Measurements from ENCODE around the gene INPP5A.

The INPP5A gene

DNA sequence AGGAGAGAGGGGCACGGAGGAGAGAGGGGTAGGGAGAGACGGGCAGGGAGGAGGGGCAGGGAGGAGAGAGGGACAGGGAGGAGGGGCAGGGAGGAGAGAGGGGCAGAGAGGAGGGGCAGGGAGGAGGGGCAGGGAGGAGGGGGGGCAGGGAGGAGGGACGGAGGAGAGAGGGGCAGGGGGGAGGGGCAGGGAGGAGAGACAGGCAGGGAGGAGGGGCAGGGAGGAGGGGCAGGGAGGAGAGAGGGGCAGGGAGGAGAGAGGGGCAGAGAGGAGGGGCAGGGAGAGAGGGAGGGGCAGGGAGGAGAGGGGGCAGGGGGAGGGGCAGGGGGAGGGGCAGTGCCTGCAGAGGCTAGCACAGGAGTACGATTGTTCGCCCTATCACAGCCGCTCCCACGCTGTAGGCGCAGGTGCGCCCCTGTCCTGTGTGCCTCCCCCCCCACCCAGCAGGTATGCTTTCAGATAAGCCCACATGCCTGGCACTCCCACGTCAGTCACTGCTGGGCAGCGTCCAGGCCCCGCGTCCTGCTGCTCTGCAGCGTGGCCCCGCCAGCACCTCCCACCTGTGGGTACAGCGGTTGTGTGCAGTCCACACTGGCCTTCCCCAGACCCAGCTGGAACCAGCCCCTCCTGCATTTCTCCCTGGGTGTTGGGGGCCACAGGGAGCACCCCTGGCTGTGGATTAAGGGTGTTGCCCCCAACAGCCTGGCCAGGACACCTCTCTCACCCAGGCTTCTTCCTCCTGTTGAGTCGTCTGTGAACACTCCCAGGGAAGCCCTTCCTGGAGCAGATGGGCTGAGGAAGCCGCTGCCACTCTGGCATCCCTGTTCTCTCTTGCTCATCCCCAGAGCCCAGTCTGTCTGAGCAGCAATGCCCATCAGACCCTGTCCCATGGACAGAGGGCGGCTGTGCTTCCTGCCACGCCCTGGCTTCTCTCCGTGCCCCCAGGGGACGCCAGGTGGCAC, 237.6 kb downstream of the INPP5A start:
- no peak for DNase-seq

DNA sequence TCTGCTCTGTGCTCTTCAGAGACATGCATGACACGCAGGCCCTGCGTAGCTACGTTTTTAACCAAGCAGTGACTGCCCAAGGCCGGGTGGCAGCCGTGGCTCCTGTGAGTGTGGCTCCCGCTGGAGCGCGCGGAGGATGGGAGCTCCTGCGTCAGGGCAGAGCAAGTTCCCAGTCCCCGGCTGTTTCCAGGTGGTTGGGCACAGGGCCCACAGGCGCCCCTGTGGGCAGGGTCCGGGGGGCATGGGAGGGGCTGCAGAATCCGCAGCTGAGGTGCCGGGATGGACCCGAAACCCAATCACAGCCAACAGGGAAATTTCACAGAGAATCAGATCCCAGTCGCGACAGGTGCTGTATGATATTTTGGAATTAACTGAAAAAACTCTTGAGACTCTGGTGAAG, 238.6 kb downstream of the INPP5A start:
- no peak for DNase-seq

DNA sequence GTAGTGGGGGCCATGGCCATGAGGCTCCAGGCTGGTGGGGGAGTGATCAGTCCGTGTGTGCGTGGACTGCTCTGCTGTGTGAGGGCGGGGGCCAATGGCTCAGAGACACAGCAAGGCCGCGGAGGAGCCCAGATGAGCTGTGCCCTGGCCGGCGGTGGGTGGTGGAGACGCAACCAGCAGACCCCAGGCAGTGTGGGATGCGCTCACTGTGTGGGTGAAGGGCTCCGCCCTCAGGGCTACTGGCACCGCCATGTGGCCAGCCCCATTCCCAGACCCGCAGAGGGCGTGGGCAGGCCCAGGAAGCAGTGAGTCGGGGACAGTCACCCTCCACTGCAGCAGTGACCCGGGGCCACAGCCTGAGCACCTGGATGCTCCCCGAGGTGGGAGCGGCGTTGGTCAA, 239.2 kb downstream of the INPP5A start:
- no peak for DNase-seq

DNA sequence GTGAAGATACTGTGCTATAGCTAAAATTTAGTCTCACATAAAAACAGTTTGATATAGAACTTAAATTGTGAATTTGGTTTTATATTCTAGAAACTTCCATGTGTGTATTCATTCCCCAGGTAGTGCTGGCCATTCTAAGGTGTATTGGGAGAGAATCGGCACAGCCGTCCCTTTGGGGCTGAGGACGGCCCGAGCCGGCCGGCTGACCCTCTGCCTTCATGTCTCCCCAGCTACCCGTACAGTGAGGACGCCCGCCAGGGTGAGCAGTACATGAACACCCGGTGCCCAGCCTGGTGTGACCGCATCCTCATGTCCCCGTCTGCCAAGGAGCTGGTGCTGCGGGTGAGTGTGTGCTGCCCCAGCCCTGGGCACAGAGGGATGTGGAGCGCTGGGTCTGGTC, 239.9 kb downstream of the INPP5A start:
- DNase-seq: no peak

DNA sequence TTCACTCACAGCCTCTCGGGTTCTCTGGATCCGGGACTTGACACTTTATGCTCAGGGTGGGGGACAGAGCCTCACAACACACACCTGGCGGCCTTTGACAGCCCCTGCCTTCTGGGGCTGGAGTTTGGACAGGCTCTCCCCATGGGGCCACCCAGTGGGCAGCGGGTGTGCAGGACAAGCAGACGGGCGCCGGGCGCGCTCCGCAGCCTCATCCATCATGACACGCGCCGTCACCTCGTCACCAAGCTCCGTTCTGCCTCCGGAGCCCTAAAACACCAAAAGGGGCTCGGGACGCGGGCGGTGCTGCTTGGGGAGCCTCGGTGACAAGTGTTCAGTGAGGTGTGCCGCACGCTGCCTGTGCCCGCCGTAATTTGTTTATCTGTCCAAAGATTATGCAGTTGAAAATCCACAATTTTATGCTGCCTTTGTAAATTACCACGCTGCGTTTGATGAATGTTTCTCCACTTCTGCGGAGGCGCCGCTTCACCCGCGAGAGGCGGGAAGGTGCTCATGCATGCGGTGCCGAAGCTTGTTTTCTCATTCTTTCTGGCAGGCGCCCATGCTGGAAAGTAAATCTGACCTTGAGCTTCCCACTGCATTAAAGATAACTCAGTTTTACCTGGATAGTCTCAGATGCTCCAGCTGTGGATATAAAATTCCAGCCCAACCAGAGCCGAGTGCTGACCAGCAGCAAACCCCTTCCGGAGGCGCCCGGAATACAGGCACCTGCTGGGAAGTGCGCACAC, 242.1 kb downstream of the INPP5A start:
- no peak for DNase-seq

DNA sequence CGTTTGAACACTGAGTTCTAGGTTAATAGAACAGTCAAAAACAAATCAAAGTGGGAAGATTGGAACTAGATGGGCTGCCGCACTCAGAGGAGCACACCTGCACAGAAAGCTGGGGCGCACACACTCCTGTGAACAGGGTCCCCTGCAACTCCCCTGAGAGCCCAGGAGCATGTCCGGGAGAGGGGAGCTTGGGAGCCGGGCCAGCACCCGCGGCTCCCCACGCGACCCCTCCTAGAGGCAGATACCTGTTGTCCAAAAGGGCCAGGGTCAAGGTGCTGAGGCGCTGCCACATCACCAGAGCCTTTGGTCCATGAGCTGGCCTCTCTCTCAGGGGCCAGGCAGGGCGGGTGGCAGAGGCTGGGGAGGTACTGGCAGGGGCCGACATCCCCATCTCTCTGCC, 242.8 kb downstream of the INPP5A start:
- no peak for DNase-seq

DNA sequence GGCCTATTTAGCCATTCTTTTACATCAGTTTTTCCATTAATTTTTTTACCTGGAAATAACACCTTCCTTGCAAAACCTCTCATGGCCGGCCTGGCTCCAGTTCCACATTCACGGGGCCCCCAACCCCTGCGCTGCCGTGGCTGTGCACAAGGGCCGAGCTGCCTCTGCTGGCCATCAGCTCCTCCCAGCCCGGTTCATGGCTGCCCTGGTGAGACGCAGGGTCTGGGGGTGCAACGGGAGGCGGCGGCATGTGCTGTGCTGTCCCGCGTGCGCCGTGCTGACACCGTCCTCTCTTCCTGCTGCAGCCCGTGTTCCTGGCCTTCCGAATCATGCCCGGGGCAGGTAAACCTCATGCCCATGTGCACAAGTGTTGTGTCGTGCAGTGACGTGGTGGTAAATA, 244.0 kb downstream of the INPP5A start:
- DNase-seq: no peak

DNA sequence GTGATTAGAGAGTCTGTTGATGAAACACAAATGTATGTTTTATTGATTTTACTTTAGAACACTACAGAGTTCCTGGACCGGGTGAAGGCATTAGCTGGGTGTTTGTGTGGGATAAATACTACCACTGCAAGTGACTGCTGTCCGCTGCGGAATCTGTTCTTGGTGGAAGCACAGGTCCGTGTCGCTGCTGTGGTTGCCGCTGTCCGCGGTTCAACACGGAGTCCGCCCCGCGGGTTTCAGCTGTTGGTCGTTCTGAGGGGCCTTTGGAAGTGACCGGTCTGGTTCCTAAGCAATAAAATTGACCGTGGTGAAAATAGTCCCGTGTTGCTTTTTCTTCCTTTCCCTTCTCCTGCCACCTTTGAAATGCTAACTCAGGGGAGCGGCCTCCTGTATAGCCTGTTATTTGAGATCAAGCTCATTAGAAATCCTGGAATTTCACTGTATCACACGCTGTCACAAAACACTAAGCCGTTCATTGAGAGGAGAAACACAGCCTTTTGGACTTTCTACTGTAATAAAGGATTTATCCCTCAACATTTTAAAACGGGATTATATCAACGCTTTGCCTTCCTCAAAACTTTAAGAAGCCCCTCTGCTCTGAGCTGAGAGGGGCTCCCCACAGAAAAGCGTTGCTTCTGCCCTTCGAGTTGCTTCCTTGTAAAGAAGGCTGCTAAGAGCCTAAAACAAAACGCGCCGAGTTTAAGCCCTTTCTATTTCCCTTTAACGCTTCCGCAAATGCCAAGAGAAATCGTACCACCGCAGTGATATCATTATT, 245.8 kb downstream of the INPP5A start:
- DNase-seq: no peak

DNA sequence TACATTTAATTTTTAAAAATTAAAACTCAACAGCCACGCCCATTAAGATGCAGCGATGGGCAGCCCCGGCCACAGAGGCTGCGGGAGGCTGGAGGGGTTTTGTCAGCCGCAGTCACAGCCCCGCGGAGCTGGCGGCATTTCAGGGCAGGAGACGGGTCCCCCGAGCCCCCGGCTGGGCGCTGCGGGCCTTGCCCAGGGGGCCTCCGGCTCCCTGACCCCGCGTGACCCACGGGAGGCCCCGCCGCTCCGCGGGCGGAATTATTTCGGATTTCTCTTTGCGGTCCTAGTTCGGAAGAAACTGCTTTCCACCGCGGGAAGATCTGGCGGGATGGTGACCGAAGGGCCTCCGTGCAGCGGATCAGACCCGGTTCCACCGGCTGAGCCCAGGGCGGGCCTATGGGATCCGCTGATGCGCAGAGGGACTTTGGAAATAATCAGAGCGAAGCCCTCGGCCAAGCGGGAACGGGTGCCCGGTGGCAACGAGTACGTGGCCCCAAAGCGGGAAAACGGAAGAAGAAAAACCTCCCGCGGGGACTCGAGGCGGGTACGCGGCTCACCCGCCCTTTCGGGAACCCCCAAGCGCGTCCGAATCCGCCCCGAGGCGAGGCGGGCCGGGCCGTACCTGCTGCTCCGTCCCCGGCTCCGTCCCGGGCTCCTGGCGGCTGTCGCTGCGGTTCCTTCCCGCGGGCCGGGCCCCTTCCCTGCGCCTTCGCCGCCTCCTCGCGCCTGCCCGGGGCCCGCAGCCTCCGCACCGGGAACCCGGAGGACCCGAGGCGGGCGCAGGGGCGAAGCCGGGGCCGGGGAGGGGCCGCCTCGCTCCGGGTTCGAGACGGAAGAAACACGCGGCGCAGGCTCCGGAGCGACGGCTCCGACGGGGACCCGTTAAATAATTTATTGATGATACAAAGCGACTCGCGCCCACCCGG, 246.6 kb downstream of the INPP5A start:
- DNase-seq: no peak

DNA sequence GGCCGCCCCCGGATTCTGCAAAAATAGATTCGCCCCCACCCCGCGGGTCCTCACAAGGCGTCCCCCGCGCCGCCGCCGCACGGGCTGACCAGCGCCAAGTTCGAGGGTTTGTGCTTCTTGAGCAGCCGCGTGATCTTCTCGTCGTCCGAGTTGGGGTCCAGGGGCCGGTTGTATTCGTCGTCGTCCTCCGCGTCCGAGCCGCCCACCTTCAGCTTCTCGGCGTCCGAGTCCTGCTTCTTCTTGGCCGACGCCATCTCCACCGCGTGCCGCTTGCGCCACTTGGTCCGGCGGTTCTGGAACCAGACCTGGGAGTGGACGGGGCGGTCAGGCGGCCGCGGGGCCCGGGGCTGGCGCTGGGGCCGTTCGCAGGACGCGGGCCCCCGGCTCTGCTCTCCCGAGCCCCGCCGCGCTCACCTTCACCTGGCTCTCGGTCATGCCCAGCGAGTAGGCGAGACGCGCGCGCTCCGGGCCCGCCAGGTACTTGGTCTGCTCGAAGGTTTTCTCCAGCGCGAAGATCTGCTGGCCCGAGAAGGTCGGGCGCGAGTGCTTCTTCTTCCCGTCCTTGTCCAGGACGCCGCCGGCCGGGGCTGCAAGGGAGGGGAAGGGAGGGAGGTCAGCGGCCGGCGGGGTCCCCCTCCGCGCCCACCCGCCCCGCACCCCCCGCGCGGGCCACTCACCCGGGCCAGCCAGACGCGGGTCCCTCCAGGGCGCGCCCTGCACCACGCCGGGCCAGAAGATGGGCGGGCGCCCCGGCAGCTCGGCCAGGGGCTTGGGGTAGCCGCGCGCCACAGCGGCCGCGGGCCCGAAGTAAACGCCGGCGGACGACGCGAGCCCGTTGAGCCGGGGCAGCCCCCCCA, 247.5 kb downstream of the INPP5A start:
- DNase-seq: no peak

DNA sequence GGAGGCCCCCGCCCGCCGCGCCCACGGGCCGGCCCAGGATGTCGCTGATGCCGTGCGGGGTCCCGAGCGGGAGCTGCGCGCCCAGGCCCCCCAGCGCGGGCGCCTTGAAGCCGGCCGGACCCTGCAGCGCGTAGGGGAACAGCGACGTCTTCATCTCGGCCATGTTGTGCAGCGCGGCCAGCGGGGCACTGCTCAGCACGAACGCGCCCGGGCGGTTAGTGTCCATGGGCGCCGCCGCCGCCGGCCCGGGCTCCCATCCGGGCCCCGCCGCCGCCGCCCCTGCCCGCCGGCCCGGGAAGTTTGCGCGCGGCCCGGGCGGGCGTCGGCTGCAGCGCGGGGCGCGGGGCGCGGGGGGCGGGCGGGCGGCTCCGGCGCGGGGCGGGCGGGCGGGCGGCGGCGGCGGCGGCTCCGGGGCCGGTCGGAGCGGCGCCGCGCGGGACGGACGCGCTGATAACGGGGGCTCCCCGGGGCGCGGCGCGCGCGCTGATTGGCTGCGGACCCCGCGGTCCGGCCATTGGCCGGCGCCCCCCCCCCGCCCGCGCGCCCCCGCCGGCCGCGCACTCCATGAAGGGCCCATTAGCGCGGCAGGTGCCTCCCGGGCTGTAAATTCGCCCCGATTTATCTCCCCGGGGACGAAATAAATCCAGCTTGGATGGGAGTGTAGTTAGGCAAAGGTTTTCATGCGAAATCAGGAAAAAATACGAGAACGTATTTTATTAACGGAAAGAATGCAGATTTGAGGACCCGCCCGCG, 248.3 kb downstream of the INPP5A start, which contains the start of gene NKX6-2:
NKX6-2 (minus strand) TSS at position 425 of the 753 bp plus-strand sequence; CDS start at position 226, 199 bp downstream.
- no peak for DNase-seq

DNA sequence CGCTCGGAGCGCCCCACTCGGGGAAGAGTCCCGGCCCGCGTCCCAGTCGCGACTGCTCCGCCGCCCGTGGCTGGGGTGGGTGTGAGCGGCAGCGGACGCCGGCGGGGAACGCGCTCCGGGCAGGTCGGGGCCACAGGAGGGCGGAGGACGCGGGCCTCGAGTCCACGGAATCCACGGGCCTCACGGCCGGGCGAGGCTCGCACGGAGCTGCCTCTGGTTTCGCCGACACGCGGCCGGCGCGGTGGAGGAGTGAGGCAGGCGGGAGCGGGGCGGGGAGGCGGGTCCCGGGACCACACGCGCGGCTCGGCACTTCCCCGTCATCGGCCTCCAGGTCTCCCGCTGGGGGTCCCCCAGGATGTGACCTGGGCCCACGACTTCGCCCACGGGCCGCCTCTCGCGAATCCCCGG, 248.9 kb downstream of the INPP5A start:
- DNase-seq: no peak

DNA sequence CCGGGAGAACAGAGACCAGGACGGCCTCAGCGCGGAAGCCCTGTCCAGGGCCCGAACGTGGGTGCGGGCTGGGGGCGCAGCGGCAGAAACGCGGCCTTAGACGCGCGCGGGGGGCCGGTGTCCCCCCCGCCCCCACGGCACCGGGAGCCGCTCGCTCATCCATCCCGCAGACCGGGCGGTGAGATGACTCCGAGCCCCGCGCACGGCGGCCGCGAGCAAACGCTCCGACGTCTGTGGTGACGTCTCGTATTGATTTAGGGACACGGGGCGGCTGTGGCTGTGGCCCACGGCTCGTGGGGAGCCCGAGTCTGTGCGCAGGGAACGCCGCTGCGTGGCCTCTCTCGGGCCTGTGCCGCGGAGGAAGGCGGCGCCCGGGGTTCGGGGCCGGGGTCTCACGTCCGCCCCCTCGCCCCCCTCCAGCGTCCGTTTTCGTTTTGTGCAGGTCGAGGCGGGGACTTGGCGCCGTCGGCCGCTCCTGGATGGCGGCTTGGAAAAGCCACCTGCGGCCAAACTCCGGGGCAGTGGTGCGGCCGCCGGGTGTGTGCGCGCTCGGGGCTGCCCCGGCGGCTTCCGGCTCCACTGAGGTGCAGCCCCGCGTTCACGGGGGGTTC, 249.4 kb downstream of the INPP5A start:
- DNase-seq: no peak

DNA sequence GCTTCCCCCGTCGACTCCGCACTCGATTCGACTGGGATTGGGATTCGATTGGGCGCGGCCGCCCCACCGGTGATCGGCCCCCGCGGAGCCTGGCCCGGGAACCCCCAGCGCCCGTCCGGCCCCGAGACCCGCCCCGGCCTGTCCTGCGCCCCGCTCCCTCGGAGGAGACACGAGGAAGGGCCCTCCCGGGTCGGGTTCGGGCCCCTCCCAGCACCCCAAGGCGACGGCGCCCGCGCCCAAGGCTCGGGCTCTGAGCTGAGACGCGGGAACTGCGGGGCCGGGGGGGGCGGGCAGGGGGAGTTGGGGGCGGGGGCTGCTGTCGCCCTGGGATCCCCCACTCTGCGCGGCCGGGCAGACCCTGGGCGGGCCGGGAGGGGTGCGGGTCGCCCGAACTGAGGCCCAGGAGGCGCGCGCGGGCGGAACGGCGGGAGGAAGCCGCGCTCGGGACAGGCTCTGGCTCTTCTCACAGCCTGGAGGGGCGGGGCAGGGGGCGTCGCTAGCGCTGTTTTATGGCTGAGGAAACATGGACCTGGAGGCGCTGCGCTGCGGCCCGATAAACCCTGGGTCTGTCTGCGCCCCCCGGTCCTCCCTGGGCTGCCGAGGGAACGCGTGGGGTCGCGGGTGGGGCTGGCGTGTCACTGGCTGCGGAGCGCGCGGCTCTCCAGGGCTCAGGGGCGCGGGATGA, 250.1 kb downstream of the INPP5A start:
- DNase-seq: no peak

DNA sequence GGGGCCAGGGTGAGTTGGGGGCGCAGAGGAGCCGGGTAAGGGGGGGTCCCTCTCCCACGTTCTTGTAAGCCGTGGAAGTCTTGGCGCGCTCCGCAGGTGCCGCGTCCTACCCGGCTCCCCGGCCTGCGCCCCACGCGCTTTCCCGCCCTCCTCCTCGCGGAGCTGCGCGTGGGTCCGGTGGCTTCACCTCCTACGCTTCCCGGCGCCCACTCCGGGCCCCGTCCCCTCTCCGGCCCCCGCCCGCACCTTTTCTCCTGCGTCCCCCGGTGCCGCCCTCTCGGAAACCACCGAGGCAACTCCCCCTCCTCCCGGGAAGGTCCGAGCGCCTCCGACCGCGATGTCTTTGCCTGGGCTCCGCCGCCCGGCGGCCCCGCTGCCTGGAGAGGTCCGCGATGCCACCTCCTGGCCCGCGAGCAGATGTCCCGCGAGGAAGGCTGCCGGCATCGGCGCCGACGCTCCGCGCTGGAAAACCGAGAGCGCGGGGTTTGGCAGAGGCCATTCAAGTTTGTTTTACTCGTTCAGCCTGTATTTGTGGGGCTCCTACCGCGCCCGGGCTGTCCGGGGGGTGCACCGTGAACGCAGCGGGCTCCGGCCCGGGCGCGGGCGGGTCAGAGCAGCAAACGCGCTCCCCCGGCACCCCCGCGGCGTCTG, 250.7 kb downstream of the INPP5A start:
- DNase-seq: no peak

DNA sequence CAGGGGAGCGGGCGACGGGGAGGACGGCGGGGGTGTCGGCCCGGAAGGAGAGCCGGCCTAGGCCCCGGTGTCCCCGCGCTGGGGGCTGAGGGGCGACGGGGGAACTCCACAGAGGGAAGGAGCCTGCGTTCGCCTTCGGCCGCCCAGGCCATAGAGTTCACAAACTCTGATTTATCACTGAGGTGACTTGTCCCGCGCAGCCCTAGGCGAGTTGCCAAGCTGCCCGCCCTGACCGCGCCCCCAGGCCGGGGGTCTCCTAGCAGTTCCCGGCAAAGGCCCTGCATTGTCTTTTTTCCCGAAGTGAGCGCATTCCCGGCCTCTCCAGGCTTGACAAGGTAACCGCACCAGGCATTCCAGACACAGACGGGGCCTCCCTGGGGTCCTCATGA, 251.2 kb downstream of the INPP5A start:
- no peak for DNase-seq

DNA sequence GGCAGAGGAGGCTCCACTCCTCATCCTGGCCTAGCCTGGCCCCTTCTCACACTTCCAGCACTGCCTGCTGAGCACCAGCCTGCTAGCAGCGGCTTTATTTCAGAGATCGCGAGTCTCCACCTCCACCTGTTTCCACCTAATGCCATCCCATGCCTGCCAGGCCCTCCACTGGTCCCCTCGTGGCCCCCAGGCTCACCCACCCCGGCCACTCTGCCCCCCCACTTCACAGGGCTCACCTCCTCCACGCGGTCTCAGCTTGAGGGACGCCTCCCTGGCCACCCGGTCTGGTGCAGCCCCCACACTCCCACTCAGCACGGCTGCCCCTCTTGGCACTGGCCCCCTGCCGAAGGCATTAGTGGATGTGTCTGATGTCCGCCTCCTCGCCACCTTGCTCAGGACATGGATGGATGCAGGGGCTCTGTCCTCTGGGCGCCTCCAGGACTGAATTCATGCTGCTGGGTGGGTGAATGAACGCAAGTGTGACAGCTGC, 252.1 kb downstream of the INPP5A start:
- no peak for DNase-seq

DNA sequence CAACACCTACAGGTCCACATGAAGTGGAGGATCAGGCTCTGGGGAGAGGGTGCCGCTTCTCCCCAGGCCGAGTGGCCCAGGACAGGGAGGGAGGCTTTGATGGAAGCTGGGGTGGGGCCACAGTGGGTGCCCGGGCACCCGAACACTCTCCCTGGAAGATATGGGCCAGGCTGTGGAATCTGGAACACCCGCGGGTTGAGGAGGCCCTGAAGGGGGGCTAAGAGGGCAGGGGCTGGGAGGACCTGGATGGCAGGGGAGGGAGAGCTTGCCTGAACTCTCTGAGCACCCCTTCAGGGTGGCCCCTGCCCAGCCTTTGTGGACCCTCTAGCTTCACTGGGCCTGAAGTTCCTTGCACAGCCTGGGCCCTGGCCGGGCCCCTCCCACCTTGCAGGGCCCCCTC, 252.9 kb downstream of the INPP5A start:
- no peak for DNase-seq
